Astrocyte (in vitro differentiated cells and primary cell): Measurements from ENCODE around the gene SLC25A43. TPM values are rescaled to one million over a fixed set of nuclear protein-coding genes. Genes with fewer than 3 reads are reported as not detected.

Experiments
- DNase-seq: peaks from one replicate; pipeline ENCODE4 v3.0.0-alpha.2; 2010; ENCODE audit warnings: low read depth
- FAIRE-seq: peaks from 2 replicates; lab custom pipeline; 2011; peaks lifted over from hg19 to GRCh38; lab: Jason Lieb, UNC
- H2AFZ ChIP-seq: 2 replicates; pipeline ENCODE4 v1.6.0; 2012; ENCODE audit warnings: low read depth, low read length, inconsistent platforms
- H3K27ac ChIP-seq: 2 replicates; pipeline ENCODE4 v1.5.1; 2011; ENCODE audit warnings: low read depth, low read length, inconsistent platforms
- H3K27me3 ChIP-seq: 2 replicates; pipeline ENCODE4 v1.6.0; 2011; ENCODE audit warnings: low read length, inconsistent platforms; ENCODE audit not compliant: insufficient read depth
- H3K36me3 ChIP-seq: 2 replicates; pipeline ENCODE4 v1.5.1; 2011; ENCODE audit warnings: low read length, inconsistent platforms; ENCODE audit not compliant: insufficient read depth
- H3K4me1 ChIP-seq: 2 replicates; pipeline ENCODE4 v1.5.1; 2011; ENCODE audit warnings: low read length, inconsistent platforms; ENCODE audit not compliant: insufficient read depth
- H3K4me2 ChIP-seq: 2 replicates; pipeline ENCODE4 v1.6.0; 2012; ENCODE audit warnings: low read length, inconsistent platforms
- H3K4me3 ChIP-seq: 2 replicates; pipeline ENCODE4 v1.5.1; 2011; ENCODE audit warnings: low read depth, mild to moderate bottlenecking, low read length, inconsistent platforms; ENCODE audit not compliant: insufficient read depth
- H3K79me2 ChIP-seq: 2 replicates; pipeline ENCODE4 v1.6.0; 2012; ENCODE audit warnings: mild to moderate bottlenecking, low read length, inconsistent platforms; ENCODE audit not compliant: insufficient read depth
- H3K9ac ChIP-seq: 2 replicates; pipeline ENCODE4 v1.6.0; 2012; ENCODE audit warnings: mild to moderate bottlenecking, low read length, inconsistent platforms
- H3K9me3 ChIP-seq: 2 replicates; pipeline ENCODE4 v1.5.1; 2012; ENCODE audit warnings: low read depth, mild to moderate bottlenecking, low read length, inconsistent platforms; ENCODE audit not compliant: insufficient read depth
- H4K20me1 ChIP-seq: 2 replicates; pipeline ENCODE4 v1.6.0; 2012; ENCODE audit warnings: low read length, inconsistent platforms; ENCODE audit not compliant: insufficient read depth
- H3K27ac Mint-ChIP-seq: one replicate; pipeline ENCODE4 v1.8.0; 2021; ENCODE audit warnings: mild to moderate bottlenecking, mixed read lengths; ENCODE audit not compliant: unreplicated experiment
- H3K27me3 Mint-ChIP-seq: one replicate; pipeline ENCODE4 v1.8.0; 2021; ENCODE audit warnings: low read depth, mixed read lengths; ENCODE audit not compliant: unreplicated experiment
- H3K36me3 Mint-ChIP-seq: one replicate; pipeline ENCODE4 v1.8.0; 2021; ENCODE audit warnings: low read depth, mixed read lengths; ENCODE audit not compliant: unreplicated experiment
- H3K4me1 Mint-ChIP-seq: one replicate; pipeline ENCODE4 v1.8.0; 2021; ENCODE audit warnings: low read depth, mixed read lengths; ENCODE audit not compliant: unreplicated experiment
- H3K4me3 Mint-ChIP-seq: one replicate; pipeline ENCODE4 v1.8.0; 2021; ENCODE audit warnings: mild to moderate bottlenecking, moderate library complexity, mixed read lengths; ENCODE audit not compliant: unreplicated experiment
- H3K9me3 Mint-ChIP-seq: one replicate; pipeline ENCODE4 v1.8.0; 2021; ENCODE audit warnings: mild to moderate bottlenecking, mixed read lengths; ENCODE audit not compliant: unreplicated experiment
- EZH2 ChIP-seq: IDR thresholded peaks from 2 replicates; pipeline ENCODE4 v1.6.1; 2012; ENCODE audit warnings: mild to moderate bottlenecking, low read length, inconsistent platforms; ENCODE audit not compliant: insufficient read depth
- total RNA-seq: library from RNA; stranded (reverse); gene quantifications from 2 replicates; pipeline ENCODE4 v1.2.1, GENCODE V29; 2021
- TF ChIP-seq, protein P1 (sequence below): IDR thresholded peaks from 2 replicates; pipeline ENCODE4 v1.5.1; 2011; ENCODE audit warnings: low read depth, mild to moderate bottlenecking, inconsistent platforms, low read length, moderate library complexity; ENCODE audit not compliant: insufficient read depth

The SLC25A43 gene
- total RNA-seq, 1 donor from 2014 or later, result 11.6 TPM

DNA sequence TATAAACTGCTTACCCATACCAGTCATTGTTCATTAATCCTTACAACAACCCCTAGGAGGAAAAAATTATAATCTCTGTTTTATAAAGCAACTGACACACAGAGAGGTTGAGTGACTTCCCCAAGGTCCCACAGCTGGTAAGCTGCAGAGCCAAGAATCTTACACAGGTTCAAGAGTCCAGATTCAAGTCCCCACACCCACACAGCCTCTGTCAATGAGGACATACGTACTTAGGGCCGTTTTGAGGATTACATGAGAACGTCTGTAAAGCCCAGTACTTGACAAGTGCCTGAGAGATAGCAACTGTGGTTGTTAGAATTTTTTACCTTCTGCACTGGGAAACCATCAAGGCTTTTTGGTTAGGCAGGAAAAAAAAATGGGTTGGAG, 556 bp upstream of the SLC25A43 start:
- H3K4me2 ChIP-seq, result peak overlapping the region; percentile 84
- peak; percentile 50 for FAIRE-seq
- H3K27ac ChIP-seq, result no peak overlapping the region
- no peak for DNase-seq
- H3K4me1 ChIP-seq, result no peaks in the 10 kb centered on the region
- no peaks in the 10 kb centered on the region for H4K20me1 ChIP-seq
- peak overlapping the region; percentile 71 for H3K9ac ChIP-seq
- H3K9me3 ChIP-seq, result no peaks in the 10 kb centered on the region
- no peaks in the 10 kb centered on the region for H3K36me3 Mint-ChIP-seq
- no peaks in the 10 kb centered on the region for H3K79me2 ChIP-seq
- peak overlapping the region; percentile 77 for H2AFZ ChIP-seq
- no peaks in the 10 kb centered on the region for H3K9me3 Mint-ChIP-seq
- H3K27me3 ChIP-seq, result no peaks in the 10 kb centered on the region
- H3K27ac Mint-ChIP-seq, result peak overlapping the region; percentile 77
- H3K4me3 ChIP-seq, result peak overlapping the region; percentile 46
- TF ChIP-seq, protein P1, sequence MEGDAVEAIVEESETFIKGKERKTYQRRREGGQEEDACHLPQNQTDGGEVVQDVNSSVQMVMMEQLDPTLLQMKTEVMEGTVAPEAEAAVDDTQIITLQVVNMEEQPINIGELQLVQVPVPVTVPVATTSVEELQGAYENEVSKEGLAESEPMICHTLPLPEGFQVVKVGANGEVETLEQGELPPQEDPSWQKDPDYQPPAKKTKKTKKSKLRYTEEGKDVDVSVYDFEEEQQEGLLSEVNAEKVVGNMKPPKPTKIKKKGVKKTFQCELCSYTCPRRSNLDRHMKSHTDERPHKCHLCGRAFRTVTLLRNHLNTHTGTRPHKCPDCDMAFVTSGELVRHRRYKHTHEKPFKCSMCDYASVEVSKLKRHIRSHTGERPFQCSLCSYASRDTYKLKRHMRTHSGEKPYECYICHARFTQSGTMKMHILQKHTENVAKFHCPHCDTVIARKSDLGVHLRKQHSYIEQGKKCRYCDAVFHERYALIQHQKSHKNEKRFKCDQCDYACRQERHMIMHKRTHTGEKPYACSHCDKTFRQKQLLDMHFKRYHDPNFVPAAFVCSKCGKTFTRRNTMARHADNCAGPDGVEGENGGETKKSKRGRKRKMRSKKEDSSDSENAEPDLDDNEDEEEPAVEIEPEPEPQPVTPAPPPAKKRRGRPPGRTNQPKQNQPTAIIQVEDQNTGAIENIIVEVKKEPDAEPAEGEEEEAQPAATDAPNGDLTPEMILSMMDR, result no peak
- TF ChIP-seq EZH2, result no peak
- H3K4me3 Mint-ChIP-seq, result peak overlapping the region; percentile 84
- peaks cover 6% of the 10 kb centered on the region for H3K4me1 Mint-ChIP-seq
- no peaks in the 10 kb centered on the region for H3K27me3 Mint-ChIP-seq
- H3K36me3 ChIP-seq, result no peaks in the 10 kb centered on the region

DNA sequence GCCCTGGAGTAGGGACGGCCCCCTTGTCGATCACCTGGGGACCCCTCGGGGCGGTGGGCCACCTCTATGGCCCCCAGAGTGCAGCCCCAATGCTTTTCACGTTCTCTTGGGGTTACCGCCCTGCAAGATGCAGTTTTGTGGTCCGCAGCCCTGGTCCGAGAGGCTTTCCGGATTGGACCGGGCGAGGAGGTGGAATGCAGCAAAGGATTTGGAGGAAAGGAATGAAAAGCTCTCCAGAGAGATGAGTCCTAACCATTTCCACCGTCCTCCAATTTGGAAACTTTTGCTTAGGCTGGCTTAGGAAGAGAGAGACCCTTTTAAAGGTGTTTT, 601 bp downstream of the SLC25A43 start:
- Histone ChIP-seq H3K36me3 (no peaks in the 10 kb centered on the region), H4K20me1 (no peaks in the 10 kb centered on the region), H3K9me3 (no peaks in the 10 kb centered on the region), H2AFZ (peak overlapping the region; percentile 52), H3K27me3 (no peaks in the 10 kb centered on the region), H3K9ac (peak overlapping the region; percentile 71), H3K4me2 (peak overlapping the region; percentile 84), H3K4me3 (peak overlapping the region; percentile 46), H3K27ac (no peak overlapping the region), H3K4me1 (no peaks in the 10 kb centered on the region), H3K79me2 (no peaks in the 10 kb centered on the region)
- no peaks in the 10 kb centered on the region for H3K36me3 Mint-ChIP-seq
- DNase-seq (peak; percentile 23), FAIRE-seq (no peak)
- no peaks in the 10 kb centered on the region for H3K27me3 Mint-ChIP-seq
- H3K4me3 Mint-ChIP-seq, result peak overlapping the region; percentile 85
- TF ChIP-seq EZH2, result no peak
- TF ChIP-seq, protein P1, result no peak
- peaks cover 6% of the 10 kb centered on the region for H3K4me1 Mint-ChIP-seq
- no peaks in the 10 kb centered on the region for H3K9me3 Mint-ChIP-seq
- H3K27ac Mint-ChIP-seq, result no peak overlapping the region

DNA sequence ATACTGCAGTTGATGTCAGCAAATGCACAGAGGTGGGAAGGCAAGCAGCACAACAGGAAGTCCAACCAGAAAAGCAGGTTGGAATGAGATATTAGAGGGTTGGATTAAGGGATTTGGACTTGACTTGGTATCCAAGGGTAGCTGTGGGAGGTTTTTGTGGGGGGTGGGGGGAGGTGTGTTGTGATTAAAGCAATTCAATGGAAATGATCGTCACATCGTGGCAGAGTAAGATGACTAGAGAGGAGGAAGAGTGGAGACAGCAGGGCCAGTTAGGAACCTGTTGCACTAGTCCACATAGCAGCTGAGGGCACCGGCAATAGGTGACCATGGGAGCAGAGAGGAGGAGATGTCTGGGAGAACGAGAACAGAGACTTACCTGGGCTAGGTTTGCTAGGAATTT, 2.4 kb downstream of the SLC25A43 start:
- Histone ChIP-seq H3K36me3 (no peaks in the 10 kb centered on the region), H3K27ac (no peak overlapping the region), H3K79me2 (no peaks in the 10 kb centered on the region), H2AFZ (no peak overlapping the region), H3K27me3 (no peaks in the 10 kb centered on the region), H3K4me1 (no peaks in the 10 kb centered on the region), H4K20me1 (no peaks in the 10 kb centered on the region), H3K9me3 (no peaks in the 10 kb centered on the region), H3K4me2 (no peak overlapping the region), H3K9ac (no peak overlapping the region), H3K4me3 (no peak overlapping the region)
- Mint-ChIP-seq H3K4me1 (peaks cover 8% of the 10 kb centered on the region), H3K27ac (no peak overlapping the region), H3K4me3 (no peak overlapping the region), H3K27me3 (no peaks in the 10 kb centered on the region), H3K36me3 (no peaks in the 10 kb centered on the region), H3K9me3 (no peaks in the 10 kb centered on the region)
- no peak for DNase-seq
- no peak for FAIRE-seq
- TF ChIP-seq, protein P1, result no peak
- no peak for TF ChIP-seq EZH2
